Liver (tissue), 9 donors: ENCODE results near the gene MAPRE2. TPM values are rescaled to one million over a fixed set of nuclear protein-coding genes. Genes with fewer than 3 reads are reported as not detected.

Experiments used
- DNase-seq: peaks from one replicate; pipeline ENCODE4 v3.0.0-alpha.2; 2017; ENCODE audit warnings: low spot score
- H3K27ac ChIP-seq, 2 donors: one replicate each; pipeline ENCODE4 v1.7.0; 2013; ENCODE audit warnings: inconsistent platforms in 2 of 2, low read length in 2 of 2, control low read depth in 1 of 2, low read depth in 1 of 2, mild to moderate bottlenecking in 1 of 2
- H3K27me3 ChIP-seq, 4 donors: one replicate each; pipeline versions ENCODE4 v1.6.1 to v1.7.0; 2013; ENCODE audit warnings: low read length in 3 of 4, inconsistent platforms in 1 of 4, mild to moderate bottlenecking in 1 of 4, moderate library complexity in 1 of 4; ENCODE audit not compliant: control insufficient read depth in 4 of 4, insufficient read depth in 4 of 4
- H3K36me3 ChIP-seq, 4 donors: one replicate each; pipeline versions ENCODE4 v1.6.1 to v1.7.0; 2013; ENCODE audit warnings: low read length in 3 of 4, mild to moderate bottlenecking in 3 of 4, low read depth in 1 of 4, moderate library complexity in 1 of 4; ENCODE audit not compliant: control insufficient read depth in 4 of 4, insufficient read depth in 3 of 4
- H3K4me1 ChIP-seq, 4 donors: one replicate each; pipeline versions ENCODE4 v1.6.1 to v1.7.0; 2013; ENCODE audit warnings: low read length in 3 of 4, mild to moderate bottlenecking in 3 of 4, moderate library complexity in 1 of 4; ENCODE audit not compliant: control insufficient read depth in 4 of 4, insufficient read depth in 4 of 4
- H3K4me3 ChIP-seq, 3 donors: one replicate each; pipeline versions ENCODE4 v1.6.1 to v1.7.0; 2013; ENCODE audit warnings: low read length in 3 of 3, control low read depth in 1 of 3, low read depth in 1 of 3, mild to moderate bottlenecking in 1 of 3
- H3K9ac ChIP-seq, 2 donors: one replicate each; pipeline ENCODE4 v1.7.0; 2013; ENCODE audit warnings: low read length in 2 of 2, mild to moderate bottlenecking in 2 of 2, moderate library complexity in 2 of 2, control low read depth in 1 of 2, low read depth in 1 of 2
- H3K9me3 ChIP-seq, 4 donors: one replicate each; pipeline versions ENCODE4 v1.6.1 to v1.7.0; 2013; ENCODE audit warnings: low read length in 3 of 4; ENCODE audit not compliant: control insufficient read depth in 4 of 4
- ATF3 ChIP-seq: IDR thresholded peaks from 2 replicates; pipeline ENCODE4 v1.6.1; 2016; ENCODE audit warnings: antibody characterized with exemption
- CTCF ChIP-seq: fragments of 150-350 bp; IDR thresholded peaks from 2 replicates; pipeline ENCODE4 v1.5.1; 2017; ENCODE audit warnings: improper control_type of control experiment, low read depth, low read length; ENCODE audit not compliant: missing input control
- EGR1 ChIP-seq, 2 donors: IDR thresholded peaks; 2 replicates each; pipeline ENCODE4 v1.6.1; 2016 to 2018; ENCODE audit warnings: antibody characterized with exemption in 2 of 2, low read depth in 2 of 2
- FOXA1 ChIP-seq: IDR thresholded peaks from 2 replicates; pipeline ENCODE4 v1.6.1; 2016; ENCODE audit warnings: antibody characterized with exemption
- FOXA2 ChIP-seq: IDR thresholded peaks from 2 replicates; pipeline ENCODE4 v1.6.1; 2016; ENCODE audit warnings: antibody characterized with exemption
- HNF4A ChIP-seq, 2 donors: conservative IDR thresholded peaks; 2 replicates each; pipeline ENCODE4 v1.6.1; 2016; ENCODE audit warnings: antibody characterized with exemption in 2 of 2, mild to moderate bottlenecking in 2 of 2
- HNF4G ChIP-seq: IDR thresholded peaks from 2 replicates; pipeline ENCODE4 v1.6.1; 2016; ENCODE audit warnings: antibody characterized with exemption
- JUND ChIP-seq, 2 donors: IDR thresholded peaks; 2 replicates each; pipeline ENCODE4 v1.6.1; 2016; ENCODE audit warnings: antibody characterized with exemption in 2 of 2
- MAX ChIP-seq: IDR thresholded peaks from 2 replicates; pipeline ENCODE4 v1.6.1; 2016; ENCODE audit warnings: antibody characterized with exemption
- NR2F2 ChIP-seq: IDR thresholded peaks from 2 replicates; pipeline ENCODE4 v1.6.1; 2016; ENCODE audit warnings: antibody characterized with exemption
- RAD21 ChIP-seq, 2 donors: IDR thresholded peaks; 2 replicates each; pipeline ENCODE4 v1.6.1; 2016; ENCODE audit warnings: antibody characterized with exemption in 2 of 2, mild to moderate bottlenecking in 2 of 2
- REST ChIP-seq: IDR thresholded peaks from 2 replicates; pipeline ENCODE4 v1.6.1; 2016; ENCODE audit warnings: antibody characterized with exemption, mild to moderate bottlenecking
- RXRA ChIP-seq, 2 donors: IDR thresholded peaks; 2 replicates each; pipeline ENCODE4 v1.6.1; 2017 to 2018; ENCODE audit warnings: antibody characterized with exemption in 2 of 2, mild to moderate bottlenecking in 1 of 2
- SP1 ChIP-seq: IDR thresholded peaks from 2 replicates; pipeline ENCODE4 v1.6.1; 2018; ENCODE audit warnings: antibody characterized with exemption, mild to moderate bottlenecking
- TAF1 ChIP-seq: conservative IDR thresholded peaks from 2 replicates; pipeline ENCODE4 v1.6.1; 2016; ENCODE audit warnings: antibody characterized with exemption, mild to moderate bottlenecking
- YY1 ChIP-seq: IDR thresholded peaks from 2 replicates; pipeline ENCODE4 v1.6.1; 2016; ENCODE audit warnings: antibody characterized with exemption, mild to moderate bottlenecking
- ZBTB33 ChIP-seq: IDR thresholded peaks from 2 replicates; pipeline ENCODE4 v1.6.1; 2016; ENCODE audit warnings: antibody characterized with exemption
- WGBS: extraction: QIAGEN DNeasy Blood & Tissue Kit; methylation state at CpG from one replicate; pipeline ENCODE4 v1.1.7; 2013; 5-methylcytosine and 5-hydroxymethylcytosine counted together
- polyA plus RNA-seq, 2 donors: library from polyadenylated mRNA; stranded (reverse) in 1 of 2; unstranded in 1 of 2; fragments of 200-250 nt in 1 of 2; fragments of >200 nt in 1 of 2; fragmentation: Nextera tagmentation in 1 of 2; extraction: Ambion mirVana in 1 of 2; gene quantifications; one replicate each; pipeline versions ENCODE4 v1.2.1 to v1.2.3, GENCODE V29; 2013 to 2015
- total RNA-seq, 2 donors: library from RNA; depleted of rRNA; stranded (reverse); fragments of >200 nt; gene quantifications; one replicate each; pipeline ENCODE4 v1.2.3, GENCODE V29; 2014
- donor health status: healthy.
- donor health status: healthy.
- donor health status: healthy.
- donor health status: healthy.
- donor health status: healthy.

Gene MAPRE2
- total and polyA plus RNA-seq, 4 donors = 7.9 to 12.8 (median 11.0) TPM

- Histone ChIP-seq H3K4me1 (peaks cover 13 to 45% (median 22%) of the 10 kb centered on the region in 4 donors), H3K27ac (peak overlapping the region in 1 of 2 donors; percentile 29), H3K27me3 (no peaks in the 10 kb centered on the region), H3K36me3 (no peaks in the 10 kb centered on the region), H3K9ac (no peak overlapping the region), H3K4me3 (no peak overlapping the region), H3K9me3 (no peaks in the 10 kb centered on the region)
- 72% methylated on average over 4 of the region's 4 CpGs for WGBS
- no peak for DNase-seq
- no peak for TF ChIP-seq YY1
- TF ChIP-seq JUND (IDR thresholded peaks at IDR 0.05) = no peak
- no peak for TF ChIP-seq ATF3
- no peak for TF ChIP-seq TAF1
- TF ChIP-seq FOXA1 = no peak
- no peak for TF ChIP-seq REST
- TF ChIP-seq MAX = no peak
- TF ChIP-seq SP1 = no peak
- TF ChIP-seq FOXA2 = no peak
- no peak for TF ChIP-seq ZBTB33
- TF ChIP-seq CTCF = no peak
- TF ChIP-seq EGR1 (IDR thresholded peaks at IDR 0.05; ENCODE audit: low read depth in 2 of 2) = no peak
- TF ChIP-seq HNF4G = no peak
- TF ChIP-seq RXRA (IDR thresholded peaks at IDR 0.05) = no peak
- TF ChIP-seq NR2F2 = no peak
Measured at GRCh38 chr18:35045121-35045520, 3.9 kb downstream of the MAPRE2 start.

- peaks cover 15 to 50% (median 28%) of the 10 kb centered on the region in 4 donors for H3K4me1 ChIP-seq
- no peak for DNase-seq
- WGBS = 75% methylated on average over 2 of the region's 2 CpGs
- peak overlapping the region in 1 of 2 donors; percentile 4 for H3K27ac ChIP-seq
- no peak overlapping the region for H3K9ac ChIP-seq
- H3K4me3 ChIP-seq = no peak overlapping the region
- H3K9me3 ChIP-seq = no peaks in the 10 kb centered on the region
- no peaks in the 10 kb centered on the region for H3K36me3 ChIP-seq
- H3K27me3 ChIP-seq = no peaks in the 10 kb centered on the region
- TF ChIP-seq YY1 (no peak), RXRA (IDR thresholded peaks at IDR 0.05) (no peak), HNF4G (no peak), RAD21 (IDR thresholded peaks at IDR 0.05) (no peak), EGR1 (IDR thresholded peaks at IDR 0.05; ENCODE audit: low read depth in 2 of 2) (no peak), ZBTB33 (no peak), MAX (no peak), TAF1 (no peak), NR2F2 (no peak), SP1 (no peak), REST (no peak), ATF3 (no peak), HNF4A (conservative IDR thresholded peaks at IDR 0.05) (no peak), FOXA1 (no peak)
Measured at GRCh38 chr18:35045806-35046205, 4.6 kb downstream of the MAPRE2 start.
